A673 (cell line): ENCODE measurements around the gene DMD.
"Not testable (repeated sequence)": the region's sequence is repeated elsewhere in the genome, so short reads cannot be mapped to it uniquely, and the experiment has no call there.

Experiments
- CTCF ChIP-seq: fragments of 300-800, 200-600 bp; sonication (generic); conservative IDR thresholded peaks from 2 replicates; pipeline ENCODE4 v1.5.1; 2017; ENCODE audit warnings: low read depth, mild to moderate bottlenecking, antibody characterized with exemption, low read length, moderate library complexity, mixed read lengths
- EZH2 ChIP-seq: fragments of 200-600 bp; sonication (generic); IDR thresholded peaks from 2 replicates; pipeline ENCODE4 v1.6.1; 2017; ENCODE audit warnings: borderline replicate concordance, low read depth, mild to moderate bottlenecking, mixed read lengths, antibody characterized with exemption, low read length; ENCODE audit not compliant: poor library complexity, severe bottlenecking

GRCh38 chrX:31583892-31584291, 1627.5 kb downstream of the DMD start:
- not testable (repeated sequence) for TF ChIP-seq CTCF, EZH2
